ENCODE results near the gene RTF2.
"Not testable (repeated sequence)": the region's sequence is repeated elsewhere in the genome, so short reads cannot be mapped to it uniquely, and the experiment has no call there.

Gene RTF2

GRCh38 chr20:56554869-56555268 is 86.4 kb downstream of the RTF2 start:
- no peak for DNase-seq

- DNase-seq = no peak
Measured at GRCh38 chr20:56558968-56559367, 90.5 kb downstream of the RTF2 start.

- DNase-seq = not testable (repeated sequence)
Measured at GRCh38 chr20:56564526-56564925, 96.1 kb downstream of the RTF2 start.

- no peak for DNase-seq
Measured at GRCh38 chr20:56565511-56565910, 97.1 kb downstream of the RTF2 start.

GRCh38 chr20:56566621-56567020 is 98.2 kb downstream of the RTF2 start:
- no peak for DNase-seq

Data from CD4-positive, alpha-beta T cell treated with Interleukin-17A for 1 hour (primary cell).